GM12878 (cell line): ENCODE results near the gene OR6C65. TPM values are rescaled to one million over a fixed set of nuclear protein-coding genes. Genes with fewer than 3 reads are reported as not detected.

Experiments
- ATAC-seq: fragments of 200-7000 bp; cut with Tn5 transposase; 3 replicates; pipeline ENCODE4 v1.9.1; 2020; ENCODE audit warnings: mild to moderate bottlenecking, moderate library complexity
- BruUV-seq: library from RNA; stranded (reverse); fragments of 400-500 nt; replicated peaks from 2 replicates; lab custom pipeline; 2021; lab: Mats Ljungman, UMichigan
- CTCF ChIA-PET: fragments of 300-600 bp; sonication (Branson Sonifier 250); formaldehyde crosslinking; extraction: SDS; loops from one replicate; lab custom pipeline; 2021; ENCODE audit warnings: inconsistent platforms; lab: Yijun Ruan, JAX
- POLR2A ChIA-PET: fragments of 350-600 bp; formaldehyde crosslinking; extraction: SDS; loops from one replicate; lab custom pipeline; 2021; ENCODE audit warnings: inconsistent platforms; lab: Charles Lee
- RAD21 ChIA-PET: fragments of 300-600 bp; sonication (Branson Sonifier 250); formaldehyde crosslinking; loops from one replicate; lab custom pipeline; 2023; ENCODE audit warnings: antibody characterized with exemption; ENCODE audit not compliant: unreplicated experiment; lab: Charles Lee
- SMC1A ChIA-PET: fragments of 300-600 bp; sonication (Branson Sonifier 250); formaldehyde crosslinking; loops from one replicate; lab custom pipeline; 2023; ENCODE audit not compliant: unreplicated experiment, uncharacterized antibody; lab: Charles Lee
- DNase-seq: peaks from one replicate; pipeline ENCODE4 v3.0.0-alpha.2; 2011; ENCODE audit warnings: low read depth, low spot score
- FAIRE-seq: peaks from 3 replicates; lab custom pipeline; 2011; peaks lifted over from hg19 to GRCh38; lab: Jason Lieb, UNC
- H2AFZ ChIP-seq: 2 replicates; pipeline ENCODE4 v1.6.0; 2011; ENCODE audit warnings: low read depth, low read length, control low read depth; ENCODE audit not compliant: control insufficient read depth
- H3K27ac ChIP-seq: 2 replicates; pipeline ENCODE4 v1.5.1; 2011; ENCODE audit warnings: control low read depth; ENCODE audit not compliant: control insufficient read depth, insufficient read depth
- H3K27me3 ChIP-seq, 2 experiments: replicated peaks in 1 of 2; 2 replicates each; pipeline versions ENCODE4 v1.6.0 to v1.6.1; 2011; ENCODE audit warnings: low read length in 1 of 2; ENCODE audit not compliant: control insufficient read depth in 2 of 2, insufficient read depth in 2 of 2
- H3K36me3 ChIP-seq, 2 experiments: 2 replicates each; pipeline ENCODE4 v1.5.1; 2011; ENCODE audit warnings: low read length in 1 of 2; ENCODE audit not compliant: control insufficient read depth in 2 of 2, insufficient read depth in 2 of 2
- H3K4me1 ChIP-seq: 2 replicates; pipeline ENCODE4 v1.6.1; 2011; ENCODE audit warnings: mild to moderate bottlenecking, low read length, moderate library complexity, mixed read lengths; ENCODE audit not compliant: control insufficient read depth, insufficient read depth
- H3K4me2 ChIP-seq: 2 replicates; pipeline ENCODE4 v1.6.0; 2011; ENCODE audit warnings: control low read depth; ENCODE audit not compliant: control insufficient read depth, insufficient read depth
- H3K4me3 ChIP-seq: fragments of 200-600 bp; sonication (generic); 2 replicates; pipeline ENCODE4 v1.5.1; 2016
- H3K79me2 ChIP-seq: 2 replicates; pipeline ENCODE4 v1.6.0; 2011; ENCODE audit warnings: low read length; ENCODE audit not compliant: control insufficient read depth, insufficient read depth
- H3K9ac ChIP-seq: 2 replicates; pipeline ENCODE4 v1.8.0; 2011; ENCODE audit warnings: low read length, control low read depth, mixed read lengths; ENCODE audit not compliant: control insufficient read depth, insufficient read depth
- H3K9me3 ChIP-seq: replicated peaks from 3 replicates; pipeline ENCODE4 v1.5.1; 2011; ENCODE audit warnings: mild to moderate bottlenecking, low read length; ENCODE audit not compliant: control insufficient read depth, insufficient read depth
- H4K20me1 ChIP-seq: 2 replicates; pipeline ENCODE4 v1.6.0; 2011; ENCODE audit not compliant: control insufficient read depth, insufficient read depth
- CHD1 ChIP-seq: IDR thresholded peaks from 2 replicates; pipeline ENCODE4 v1.6.1; 2012; ENCODE audit warnings: low read depth, low read length, improper control_type of control experiment
- FOXK2 ChIP-seq: fragments of 450-650 bp; IDR thresholded peaks from 2 replicates; pipeline ENCODE4 v1.6.1; 2017; ENCODE audit warnings: mild to moderate bottlenecking, moderate library complexity
- IKZF1 ChIP-seq: fragments of 450-650 bp; conservative IDR thresholded peaks from 2 replicates; pipeline ENCODE4 v1.6.1; 2017; ENCODE audit warnings: antibody characterized with exemption, mild to moderate bottlenecking
- NFXL1 ChIP-seq: fragments of 450-650 bp; IDR thresholded peaks from 2 replicates; pipeline ENCODE4 v1.6.1; 2017; ENCODE audit warnings: antibody characterized with exemption, mild to moderate bottlenecking, borderline replicate concordance
- RAD51 ChIP-seq: fragments of 450-650 bp; IDR thresholded peaks from 2 replicates; pipeline ENCODE4 v1.6.1; 2016; ENCODE audit warnings: moderate library complexity, mild to moderate bottlenecking, inconsistent platforms
- SMAD5 ChIP-seq: IDR thresholded peaks from 2 replicates; pipeline ENCODE4 v1.6.1; 2016; ENCODE audit warnings: antibody characterized with exemption, low read depth
- TCF3 ChIP-seq: IDR thresholded peaks from 2 replicates; pipeline ENCODE4 v1.6.1; 2012; ENCODE audit warnings: low read depth, mild to moderate bottlenecking, low read length, borderline replicate concordance; ENCODE audit not compliant: insufficient read depth
- WGBS: methylation state at CpG from one replicate; pipeline ENCODE4 v1.1.6; 2016; ENCODE audit warnings: low lambda C conversion rate; ENCODE audit not compliant: insufficient replicate concordance, insufficient coverage; ENCODE audit errors: missing lambda C conversion rate; 5-methylcytosine and 5-hydroxymethylcytosine counted together
- in situ Hi-C: fragments of 300-500 bp; cut with MboI; formaldehyde crosslinking; loops from 9 replicates; pipeline ENCODE4 v1.14.3; 2018; ENCODE audit warnings: mixed read lengths
- intact Hi-C: fragments of 100-400 bp; cut with micrococcal nuclease; formaldehyde crosslinking; loops from one replicate; pipeline ENCODE4 v1.14.2; 2022; ENCODE audit not compliant: unreplicated experiment
- polyA plus RNA-seq, 11 experiments: library from polyadenylated mRNA; depleted of rRNA in 4 of 11; unstranded in 6 of 11; stranded (reverse) in 5 of 11; fragments of >200 nt; fragmentation: Nextera tagmentation in 4 of 11; fragmentation: Illumina TruSeq in 1 of 11; extraction: Ambion mirVana in 4 of 11; extraction: Trizol in 1 of 11; gene quantifications; 1 replicate in 1 of 11; 2 replicates in 10 of 11; pipeline versions ENCODE4 v1.2.1 to v1.2.3, GENCODE V29; 2011 to 2016; ENCODE audit warnings: inconsistent platforms in 2 of 11, missing spikeins in 2 of 11, low read depth in 1 of 11
- total RNA-seq, 4 experiments: library from RNA; depleted of rRNA in 3 of 4; stranded (reverse); fragments of >200 nt in 3 of 4; fragmentation: Illumina TruSeq in 1 of 4; extraction: Trizol in 1 of 4; gene quantifications; 2 replicates each; pipeline versions ENCODE4 v1.2.1 to v1.2.3, GENCODE V29; 2013 to 2021
- TF ChIP-seq, protein P1 (sequence below): fragments of 450-650 bp; IDR thresholded peaks from 2 replicates; pipeline ENCODE4 v1.6.1; 2018; ENCODE audit warnings: mild to moderate bottlenecking, low read depth, moderate library complexity; ENCODE audit not compliant: partially characterized antibody
- TF ChIP-seq, protein P2 (sequence below): fragments of 150-350 bp; IDR thresholded peaks from 2 replicates; pipeline ENCODE4 v1.6.1; 2016; ENCODE audit warnings: low read depth, low read length
- TF ChIP-seq, protein P3 (sequence below): IDR thresholded peaks from 2 replicates; pipeline ENCODE4 v1.6.1; 2012; ENCODE audit warnings: low read depth, low read length, improper control_type of control experiment
- TF ChIP-seq, protein P4 (sequence below): fragments of 450-650 bp; conservative IDR thresholded peaks from 2 replicates; pipeline ENCODE4 v1.6.1; 2017; ENCODE audit warnings: mild to moderate bottlenecking, moderate library complexity
- TF ChIP-seq, protein P5 (sequence below): IDR thresholded peaks from 2 replicates; pipeline ENCODE4 v1.6.1; 2011; ENCODE audit warnings: borderline replicate concordance, low read depth, mild to moderate bottlenecking, moderate library complexity, mixed read lengths, low read length; ENCODE audit not compliant: insufficient read depth; ENCODE audit errors: extremely low read length

The OR6C65 gene
- total and polyA plus RNA-seq, 10 of the 15 experiments (the other 5 are each of a cell fraction or from before 2014, with no cell fraction given), result not detected

DNA sequence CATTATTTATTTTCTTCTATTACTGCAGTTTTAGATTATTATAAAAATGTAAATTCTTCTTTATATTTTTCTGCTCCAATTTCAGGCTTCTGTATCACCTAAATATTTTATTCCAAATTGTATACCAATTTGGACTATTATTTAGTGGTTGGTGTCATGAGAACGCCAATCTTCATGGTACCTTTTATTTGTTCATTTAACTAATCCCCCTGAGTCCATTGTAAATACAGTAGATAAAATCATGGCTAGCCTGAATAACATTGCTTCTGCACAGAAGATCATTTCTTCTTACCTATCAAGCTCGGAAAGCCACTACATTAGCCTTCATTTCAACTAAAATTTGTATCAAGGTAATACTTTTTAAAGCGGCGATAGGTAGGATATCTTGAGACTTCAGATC lies 37.7 kb upstream of the OR6C65 start, which contains the start of gene OR6C75 (continued):
- TF ChIP-seq, protein P1, sequence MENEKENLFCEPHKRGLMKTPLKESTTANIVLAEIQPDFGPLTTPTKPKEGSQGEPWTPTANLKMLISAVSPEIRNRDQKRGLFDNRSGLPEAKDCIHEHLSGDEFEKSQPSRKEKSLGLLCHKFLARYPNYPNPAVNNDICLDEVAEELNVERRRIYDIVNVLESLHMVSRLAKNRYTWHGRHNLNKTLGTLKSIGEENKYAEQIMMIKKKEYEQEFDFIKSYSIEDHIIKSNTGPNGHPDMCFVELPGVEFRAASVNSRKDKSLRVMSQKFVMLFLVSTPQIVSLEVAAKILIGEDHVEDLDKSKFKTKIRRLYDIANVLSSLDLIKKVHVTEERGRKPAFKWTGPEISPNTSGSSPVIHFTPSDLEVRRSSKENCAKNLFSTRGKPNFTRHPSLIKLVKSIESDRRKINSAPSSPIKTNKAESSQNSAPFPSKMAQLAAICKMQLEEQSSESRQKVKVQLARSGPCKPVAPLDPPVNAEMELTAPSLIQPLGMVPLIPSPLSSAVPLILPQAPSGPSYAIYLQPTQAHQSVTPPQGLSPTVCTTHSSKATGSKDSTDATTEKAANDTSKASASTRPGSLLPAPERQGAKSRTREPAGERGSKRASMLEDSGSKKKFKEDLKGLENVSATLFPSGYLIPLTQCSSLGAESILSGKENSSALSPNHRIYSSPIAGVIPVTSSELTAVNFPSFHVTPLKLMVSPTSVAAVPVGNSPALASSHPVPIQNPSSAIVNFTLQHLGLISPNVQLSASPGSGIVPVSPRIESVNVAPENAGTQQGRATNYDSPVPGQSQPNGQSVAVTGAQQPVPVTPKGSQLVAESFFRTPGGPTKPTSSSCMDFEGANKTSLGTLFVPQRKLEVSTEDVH, result no peak

DNA sequence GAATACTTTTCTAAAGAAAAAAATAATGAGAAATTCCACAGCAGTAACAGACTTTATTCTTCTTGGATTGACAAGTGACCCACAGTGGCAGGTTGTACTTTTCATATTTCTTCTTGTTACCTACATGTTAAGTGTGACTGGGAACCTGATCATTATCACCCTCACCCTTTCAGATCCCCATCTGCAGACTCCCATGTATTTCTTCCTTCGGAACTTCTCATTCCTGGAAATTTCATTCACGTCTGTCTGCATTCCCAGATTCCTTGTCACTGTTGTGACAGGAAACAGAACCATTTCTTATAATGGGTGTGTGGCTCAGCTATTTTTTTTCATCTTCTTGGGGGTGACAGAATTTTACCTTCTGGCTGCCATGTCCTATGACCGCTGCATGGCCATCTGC lies 35.2 kb upstream of the OR6C65 start:
- SMC1A ChIA-PET, result interaction anchor here (1.5 kb wide), 1 partner anchor 12 kb away, joined by 3 read pairs; no protein-coding TSS in a partner anchor
- intact Hi-C loops (no loop called here), in situ Hi-C loops (no loop called here)
- DNase-seq (no peak), FAIRE-seq (no peak), ATAC-seq (no peak)
- Histone ChIP-seq H3K27me3 (no peaks in the 10 kb centered on the region), H3K4me2 (no peak overlapping the region), H3K9ac (no peak overlapping the region), H3K4me3 (no peak overlapping the region), H2AFZ (no peak overlapping the region), H3K27ac (no peak overlapping the region), H3K79me2 (no peaks in the 10 kb centered on the region), H3K36me3 (no peaks in the 10 kb centered on the region), H4K20me1 (no peaks in the 10 kb centered on the region), H3K4me1 (no peaks in the 10 kb centered on the region), H3K9me3 (no peaks in the 10 kb centered on the region)
- CTCF ChIA-PET, result interaction anchor here (1.1 kb wide), 1 partner anchor 14 kb away, joined by 3 read pairs; no protein-coding TSS in a partner anchor
- 27% methylated on average over 3 of the region's 3 CpGs for WGBS
- RAD21 ChIA-PET, result no interaction called here
- POLR2A ChIA-PET, result no interaction called here
- BruUV-seq, result no TSS peak
- TF ChIP-seq TCF3, result no peak
- TF ChIP-seq, protein P2, sequence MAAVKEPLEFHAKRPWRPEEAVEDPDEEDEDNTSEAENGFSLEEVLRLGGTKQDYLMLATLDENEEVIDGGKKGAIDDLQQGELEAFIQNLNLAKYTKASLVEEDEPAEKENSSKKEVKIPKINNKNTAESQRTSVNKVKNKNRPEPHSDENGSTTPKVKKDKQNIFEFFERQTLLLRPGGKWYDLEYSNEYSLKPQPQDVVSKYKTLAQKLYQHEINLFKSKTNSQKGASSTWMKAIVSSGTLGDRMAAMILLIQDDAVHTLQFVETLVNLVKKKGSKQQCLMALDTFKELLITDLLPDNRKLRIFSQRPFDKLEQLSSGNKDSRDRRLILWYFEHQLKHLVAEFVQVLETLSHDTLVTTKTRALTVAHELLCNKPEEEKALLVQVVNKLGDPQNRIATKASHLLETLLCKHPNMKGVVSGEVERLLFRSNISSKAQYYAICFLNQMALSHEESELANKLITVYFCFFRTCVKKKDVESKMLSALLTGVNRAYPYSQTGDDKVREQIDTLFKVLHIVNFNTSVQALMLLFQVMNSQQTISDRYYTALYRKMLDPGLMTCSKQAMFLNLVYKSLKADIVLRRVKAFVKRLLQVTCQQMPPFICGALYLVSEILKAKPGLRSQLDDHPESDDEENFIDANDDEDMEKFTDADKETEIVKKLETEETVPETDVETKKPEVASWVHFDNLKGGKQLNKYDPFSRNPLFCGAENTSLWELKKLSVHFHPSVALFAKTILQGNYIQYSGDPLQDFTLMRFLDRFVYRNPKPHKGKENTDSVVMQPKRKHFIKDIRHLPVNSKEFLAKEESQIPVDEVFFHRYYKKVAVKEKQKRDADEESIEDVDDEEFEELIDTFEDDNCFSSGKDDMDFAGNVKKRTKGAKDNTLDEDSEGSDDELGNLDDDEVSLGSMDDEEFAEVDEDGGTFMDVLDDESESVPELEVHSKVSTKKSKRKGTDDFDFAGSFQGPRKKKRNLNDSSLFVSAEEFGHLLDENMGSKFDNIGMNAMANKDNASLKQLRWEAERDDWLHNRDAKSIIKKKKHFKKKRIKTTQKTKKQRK, result no peak
- TF ChIP-seq, protein P3, sequence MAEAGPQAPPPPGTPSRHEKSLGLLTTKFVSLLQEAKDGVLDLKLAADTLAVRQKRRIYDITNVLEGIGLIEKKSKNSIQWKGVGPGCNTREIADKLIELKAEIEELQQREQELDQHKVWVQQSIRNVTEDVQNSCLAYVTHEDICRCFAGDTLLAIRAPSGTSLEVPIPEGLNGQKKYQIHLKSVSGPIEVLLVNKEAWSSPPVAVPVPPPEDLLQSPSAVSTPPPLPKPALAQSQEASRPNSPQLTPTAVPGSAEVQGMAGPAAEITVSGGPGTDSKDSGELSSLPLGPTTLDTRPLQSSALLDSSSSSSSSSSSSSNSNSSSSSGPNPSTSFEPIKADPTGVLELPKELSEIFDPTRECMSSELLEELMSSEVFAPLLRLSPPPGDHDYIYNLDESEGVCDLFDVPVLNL, result no peak
- no peak for TF ChIP-seq IKZF1
- TF ChIP-seq, protein P4, sequence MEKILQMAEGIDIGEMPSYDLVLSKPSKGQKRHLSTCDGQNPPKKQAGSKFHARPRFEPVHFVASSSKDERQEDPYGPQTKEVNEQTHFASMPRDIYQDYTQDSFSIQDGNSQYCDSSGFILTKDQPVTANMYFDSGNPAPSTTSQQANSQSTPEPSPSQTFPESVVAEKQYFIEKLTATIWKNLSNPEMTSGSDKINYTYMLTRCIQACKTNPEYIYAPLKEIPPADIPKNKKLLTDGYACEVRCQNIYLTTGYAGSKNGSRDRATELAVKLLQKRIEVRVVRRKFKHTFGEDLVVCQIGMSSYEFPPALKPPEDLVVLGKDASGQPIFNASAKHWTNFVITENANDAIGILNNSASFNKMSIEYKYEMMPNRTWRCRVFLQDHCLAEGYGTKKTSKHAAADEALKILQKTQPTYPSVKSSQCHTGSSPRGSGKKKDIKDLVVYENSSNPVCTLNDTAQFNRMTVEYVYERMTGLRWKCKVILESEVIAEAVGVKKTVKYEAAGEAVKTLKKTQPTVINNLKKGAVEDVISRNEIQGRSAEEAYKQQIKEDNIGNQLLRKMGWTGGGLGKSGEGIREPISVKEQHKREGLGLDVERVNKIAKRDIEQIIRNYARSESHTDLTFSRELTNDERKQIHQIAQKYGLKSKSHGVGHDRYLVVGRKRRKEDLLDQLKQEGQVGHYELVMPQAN, result no peak
- TF ChIP-seq FOXK2, result no peak
- TF ChIP-seq, protein P5, sequence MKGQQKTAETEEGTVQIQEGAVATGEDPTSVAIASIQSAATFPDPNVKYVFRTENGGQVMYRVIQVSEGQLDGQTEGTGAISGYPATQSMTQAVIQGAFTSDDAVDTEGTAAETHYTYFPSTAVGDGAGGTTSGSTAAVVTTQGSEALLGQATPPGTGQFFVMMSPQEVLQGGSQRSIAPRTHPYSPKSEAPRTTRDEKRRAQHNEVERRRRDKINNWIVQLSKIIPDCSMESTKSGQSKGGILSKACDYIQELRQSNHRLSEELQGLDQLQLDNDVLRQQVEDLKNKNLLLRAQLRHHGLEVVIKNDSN, result no peak
- no peak for TF ChIP-seq CHD1
- TF ChIP-seq SMAD5, result no peak
- no peak for TF ChIP-seq RAD51
- no peak for TF ChIP-seq NFXL1
